Right ventricle myocardium superior (tissue), 1 donor: Measurements from ENCODE around the gene AP1S2. TPM values are rescaled to one million over a fixed set of nuclear protein-coding genes. Genes with fewer than 3 reads are reported as not detected.

Experiments
- ATAC-seq: fragments of 200-7000 bp; cut with Tn5 transposase; one replicate; pipeline ENCODE4 v1.9.1; 2020; ENCODE audit warnings: mild to moderate bottlenecking; ENCODE audit not compliant: poor library complexity
- DNase-seq: peaks from one replicate; pipeline ENCODE4 v3.0.0-alpha.2; 2020
- intact Hi-C: fragments of 100-400 bp; cut with DNase I; formaldehyde crosslinking; loops from one replicate; pipeline ENCODE4 v1.11.2; 2022
- total RNA-seq: library from RNA; stranded (reverse); fragmentation: NEBNext Ultra II Directional; extraction: Animal tissue kit (Norgen Biotek cat#: 25700); gene quantifications from one replicate; pipeline ENCODE4 v1.2.1, GENCODE V29; 2021
- donor health status: DM: no; HTN: yes; CAD: no; lungs with severe emphysema.

AP1S2 gene
- total RNA-seq, 1 donor from 2014 or later, result 117 TPM

DNA sequence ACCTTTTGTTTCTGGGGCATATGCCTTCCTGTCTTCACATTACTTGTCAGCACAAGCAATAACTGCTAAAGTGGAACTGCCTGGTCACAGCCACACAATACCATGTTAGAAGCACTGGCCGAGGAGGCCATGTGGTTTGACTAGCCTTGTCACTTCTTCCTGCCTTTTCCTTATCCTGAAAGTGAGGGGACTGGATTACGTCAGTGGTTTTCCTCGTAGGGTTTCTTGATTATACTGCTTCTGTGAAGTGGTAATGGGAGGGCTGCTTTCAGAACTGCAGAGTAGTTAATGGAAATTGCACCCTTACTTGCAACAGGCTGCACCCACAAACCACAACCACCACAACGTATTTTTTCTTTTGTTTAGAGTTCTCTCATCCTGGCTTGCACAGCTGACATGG is 37.7 kb downstream of the AP1S2 start:
- no peak for ATAC-seq
- intact Hi-C loops, result no loop called here
- DNase-seq, result no peak

DNA sequence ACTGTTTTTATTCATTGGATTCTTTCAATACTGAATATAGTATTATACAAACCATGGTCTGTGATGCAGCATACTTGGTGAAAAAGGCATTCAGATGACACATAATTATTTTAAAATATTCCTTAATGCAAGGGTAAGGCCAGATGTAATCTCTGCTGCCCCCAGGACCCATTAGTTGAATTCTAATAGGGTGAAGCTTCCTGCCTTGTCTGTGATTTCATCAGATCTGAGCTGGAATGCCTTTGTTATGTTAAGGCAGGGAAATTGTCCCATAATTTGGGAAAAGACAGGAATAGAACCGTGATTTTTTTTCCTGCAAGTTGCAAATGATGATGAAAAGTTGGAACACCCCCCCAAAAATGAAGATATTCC is 38.2 kb downstream of the AP1S2 start:
- DNase-seq, result no peak
- intact Hi-C loops, result no loop called here
- ATAC-seq, result no peak

DNA sequence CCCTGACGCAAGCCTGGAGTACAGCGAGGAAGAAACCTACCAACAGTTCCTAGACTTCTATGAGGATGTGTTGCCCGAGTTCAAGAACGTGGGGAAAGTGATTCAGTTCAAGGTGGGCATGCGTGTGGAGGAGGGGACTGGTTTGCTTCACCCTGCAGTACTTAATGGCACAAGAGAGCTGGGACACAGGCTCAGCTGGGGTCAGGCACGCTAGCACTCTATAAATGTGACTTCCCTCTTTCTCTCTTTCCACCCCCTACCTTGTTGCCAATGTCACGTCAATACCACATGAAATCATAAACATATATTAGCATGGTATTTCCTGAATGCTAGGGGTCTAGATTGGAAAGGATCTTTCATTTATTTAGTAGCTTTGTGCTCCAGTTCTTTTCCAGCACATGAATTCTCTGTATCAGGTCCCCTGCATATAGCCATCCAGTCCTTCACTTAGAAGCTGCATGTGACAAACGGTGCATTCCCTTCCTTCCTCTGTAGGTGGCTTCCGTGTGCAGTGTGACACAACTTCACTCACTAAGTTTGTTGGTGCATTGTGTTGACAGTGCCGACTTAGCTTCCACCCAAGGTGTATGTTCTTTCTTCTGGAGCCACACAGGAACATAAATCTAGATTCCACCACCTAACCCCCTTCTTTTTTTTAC is 38.7 kb downstream of the AP1S2 start:
- DNase-seq (no peak), ATAC-seq (peak; percentile 82)
- intact Hi-C loops, result no loop called here

DNA sequence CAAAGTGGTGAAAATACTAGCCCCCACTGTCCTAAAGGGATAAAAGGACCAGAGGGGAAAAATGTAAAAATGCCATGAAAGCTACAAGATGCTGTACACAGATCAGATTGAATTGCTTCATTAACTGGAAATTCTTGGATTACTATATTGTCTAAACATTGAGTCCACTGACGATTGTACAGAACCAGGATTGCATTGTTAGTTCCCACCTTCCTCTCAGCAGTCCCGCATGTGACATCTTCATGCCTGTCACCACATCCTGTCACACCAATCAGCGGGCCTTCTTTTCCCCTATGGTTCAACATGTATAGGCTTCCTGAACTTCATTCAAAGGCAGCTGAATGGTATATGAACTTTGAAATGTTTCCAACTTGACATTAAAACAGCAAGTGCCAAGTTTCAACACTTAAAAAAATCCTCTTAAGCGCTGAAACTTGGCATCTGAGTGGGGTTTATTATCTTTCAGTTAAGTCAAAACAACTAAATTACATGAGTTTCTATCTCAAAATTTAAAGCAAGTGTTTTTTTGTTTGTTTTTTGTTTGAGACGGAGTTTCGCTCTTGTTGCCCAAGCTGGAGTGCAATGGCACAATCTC is 39.7 kb downstream of the AP1S2 start:
- ATAC-seq (no peak), DNase-seq (no peak)
- intact Hi-C loops, result no loop called here

DNA sequence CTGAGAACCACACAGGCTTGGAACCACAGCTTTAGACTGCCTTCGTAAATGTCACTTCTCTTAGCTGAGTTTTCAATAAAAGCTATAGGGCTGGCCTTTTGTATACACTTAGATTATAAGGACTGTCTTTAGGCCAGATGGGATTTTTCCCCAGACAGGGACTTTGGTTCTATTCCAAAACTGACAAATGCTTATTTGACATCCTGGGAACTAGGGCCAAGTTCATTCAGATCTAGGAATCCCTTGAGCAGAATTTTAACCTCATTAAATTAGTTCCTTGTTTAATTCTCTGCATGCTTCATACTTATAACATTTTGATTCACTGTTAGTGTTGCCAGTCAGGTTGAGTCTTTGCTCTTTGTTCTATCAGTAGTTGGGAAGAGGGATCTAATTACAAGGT is 41.2 kb downstream of the AP1S2 start:
- ATAC-seq (no peak), DNase-seq (no peak)
- intact Hi-C loops, result no loop called here

DNA sequence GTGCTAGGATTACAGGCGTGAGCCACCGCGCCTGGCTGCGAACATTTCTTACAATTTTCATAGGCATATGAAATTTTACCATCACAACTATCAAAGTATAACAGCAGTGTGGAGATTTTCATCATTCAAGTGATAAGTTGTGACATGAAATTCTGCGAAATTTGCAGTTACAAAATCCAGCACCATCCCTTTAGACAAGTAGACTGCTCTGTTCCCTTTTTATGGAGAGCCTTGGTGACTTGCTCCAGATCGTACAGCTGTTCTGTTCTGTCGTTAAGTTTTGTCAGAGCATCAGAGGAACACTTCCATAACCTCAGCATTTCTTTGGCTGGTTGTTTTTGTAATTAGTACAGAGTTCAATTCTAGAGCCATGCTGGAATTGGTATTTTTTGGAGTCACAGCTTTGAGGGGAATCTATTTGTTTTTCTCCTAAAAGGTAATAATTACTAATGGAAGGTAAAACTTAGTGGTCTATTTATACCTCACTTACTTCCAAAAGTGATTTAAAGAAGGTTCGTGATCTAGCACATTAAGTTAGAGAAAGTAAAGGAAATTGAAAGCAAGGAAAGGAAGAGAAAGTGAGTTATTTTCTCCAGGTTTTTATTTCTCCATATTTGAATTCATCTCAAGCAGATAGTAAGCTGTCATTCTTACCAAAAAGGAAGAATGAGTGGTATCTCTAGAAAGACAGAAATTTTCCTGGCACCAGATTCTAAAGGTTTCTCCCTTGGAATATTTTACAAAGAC is 42.2 kb downstream of the AP1S2 start:
- ATAC-seq (no peak), DNase-seq (no peak)
- intact Hi-C loops, result no loop called here

DNA sequence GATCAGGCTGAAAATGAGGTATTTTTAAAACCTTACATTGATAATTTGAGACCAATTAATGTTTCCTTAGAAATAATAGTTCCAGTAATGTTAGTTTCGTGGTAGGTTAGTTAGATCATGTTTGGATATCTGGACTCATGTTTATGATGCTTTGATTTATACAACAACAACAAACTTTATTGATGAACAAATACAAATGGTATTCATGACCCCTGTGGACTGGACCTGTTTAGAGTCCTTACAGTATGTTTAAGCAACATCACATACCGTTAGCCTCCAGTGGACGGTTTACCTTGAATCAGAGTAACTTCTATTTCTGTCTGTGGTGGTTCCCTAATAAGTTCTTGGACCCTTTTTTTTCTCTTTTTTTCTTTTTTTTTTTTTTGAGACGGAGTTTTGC is 46.4 kb downstream of the AP1S2 start:
- DNase-seq, result no peak

DNA sequence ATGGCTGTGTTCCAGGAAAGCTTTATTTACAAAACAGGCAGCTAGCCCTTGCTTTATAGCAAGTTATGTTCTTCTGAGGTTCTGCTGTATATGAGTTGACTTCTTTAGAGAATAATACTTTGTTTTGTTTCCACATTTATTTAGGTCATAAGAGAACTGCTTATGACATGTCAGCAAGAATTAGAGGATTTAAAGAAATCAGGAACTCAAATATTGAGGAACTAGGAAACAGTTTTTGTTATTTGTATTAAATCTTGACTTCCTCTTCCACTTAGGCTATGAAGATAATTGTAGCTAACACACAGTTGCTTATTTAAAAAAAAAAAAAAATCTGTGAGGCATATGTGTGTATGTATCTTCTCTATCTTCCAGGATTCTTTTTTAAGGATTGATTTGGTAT is 50.0 kb downstream of the AP1S2 start:
- intact Hi-C loops, result no loop called here
- peak; percentile 18 for ATAC-seq

More for the DNA sequence above, 46.4 kb downstream of the AP1S2 start:
- intact Hi-C loops, result no loop called here
- ATAC-seq, result no peak

DNA sequence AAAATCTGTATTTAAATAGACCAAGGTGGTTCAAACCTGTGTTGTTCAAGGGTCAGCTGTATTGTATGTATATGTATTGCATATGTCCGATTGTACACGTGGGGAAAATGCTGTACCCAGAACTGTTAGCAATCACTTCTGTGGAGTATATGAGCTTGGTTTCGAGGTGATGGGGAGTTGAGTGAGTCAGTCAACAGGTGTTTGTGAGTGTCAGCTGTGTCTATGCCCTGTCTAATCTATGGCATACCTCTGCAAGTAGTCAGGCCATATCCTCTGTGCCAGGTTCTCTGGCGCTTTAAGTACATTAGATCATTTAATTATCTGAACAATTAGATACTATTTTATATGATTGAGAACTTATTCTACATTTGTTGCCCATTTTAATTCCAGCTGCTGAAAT is 56.9 kb downstream of the AP1S2 start:
- intact Hi-C loops, result no loop called here
- no peak for ATAC-seq

More for the DNA sequence above, 50.0 kb downstream of the AP1S2 start:
- no peak for DNase-seq

DNA sequence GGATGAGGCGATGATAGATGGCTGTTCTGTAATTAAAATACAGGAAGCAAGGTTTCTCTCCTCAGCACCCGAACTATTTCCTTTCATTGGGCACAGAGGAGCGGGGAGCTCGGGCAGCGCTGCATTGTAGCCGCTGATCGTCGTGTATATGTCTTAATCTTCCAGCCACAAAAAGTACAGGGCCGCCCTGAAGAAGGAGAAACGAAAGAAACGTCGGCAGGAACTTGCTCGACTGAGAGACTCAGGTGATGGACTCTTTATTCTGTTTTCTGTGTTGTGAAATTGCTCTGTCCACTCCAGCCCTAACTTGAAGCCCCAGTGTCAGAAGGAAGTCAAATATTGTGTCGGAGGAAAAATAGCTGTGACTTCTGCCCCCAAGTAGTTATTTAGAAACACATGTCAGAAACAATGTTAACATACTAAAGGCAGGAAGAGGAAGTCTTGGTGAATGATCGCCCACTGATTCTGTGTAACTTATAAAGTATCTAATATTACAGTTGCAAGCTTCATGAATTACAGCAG is 63.8 kb downstream of the AP1S2 start:
- DNase-seq (no peak), ATAC-seq (peak; percentile 40)
- intact Hi-C loops, result no loop called here

More for the DNA sequence above, 56.9 kb downstream of the AP1S2 start:
- no peak for DNase-seq

DNA sequence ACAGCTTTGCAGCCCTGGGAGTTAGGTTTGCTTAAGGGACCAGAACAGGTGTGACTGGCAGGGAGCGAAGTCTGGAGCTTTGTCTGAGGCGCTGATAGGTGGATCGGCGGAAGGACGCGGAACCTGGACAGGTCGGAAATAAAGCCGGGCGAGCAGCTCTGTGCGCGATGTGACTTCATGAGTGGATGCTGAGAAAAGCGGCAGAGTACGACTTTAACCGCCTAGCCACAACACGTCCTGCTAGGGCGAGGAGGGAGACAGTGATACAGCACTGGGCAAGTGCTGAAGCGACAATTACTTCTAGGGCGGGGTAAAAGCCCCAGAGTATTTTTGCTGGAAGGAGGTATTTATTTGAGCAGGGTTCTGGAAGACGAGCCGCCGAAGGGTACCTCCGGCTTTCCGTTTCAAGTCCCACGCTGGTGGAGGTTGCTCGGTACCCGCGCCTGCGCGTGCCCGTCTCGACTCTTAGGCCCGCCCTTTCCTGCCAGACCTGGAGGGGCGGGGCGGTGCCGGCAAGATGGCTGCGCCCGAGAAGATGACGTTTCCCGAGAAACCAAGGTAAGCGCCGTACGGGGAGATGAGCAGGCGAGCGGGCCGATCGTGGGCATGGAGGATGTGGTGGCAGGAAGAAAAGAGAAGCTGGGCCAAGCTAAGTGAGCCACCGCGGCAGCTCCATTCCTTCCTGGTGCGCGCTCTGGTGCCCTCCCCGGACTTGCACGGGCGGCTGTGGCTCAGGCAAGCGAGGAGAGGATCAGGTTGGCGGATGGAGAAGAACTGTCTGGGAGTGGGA is 64.4 kb downstream of the AP1S2 start, which contains the start of gene ZRSR2:
Gene ZRSR2 (plus strand): TSS at position 506 of the 790 bp plus-strand sequence. CDS start 12 bp downstream, at position 518.
- peak; percentile 99 for ATAC-seq
- peak; percentile 89 for DNase-seq
- intact Hi-C loops, result no loop called here

DNA sequence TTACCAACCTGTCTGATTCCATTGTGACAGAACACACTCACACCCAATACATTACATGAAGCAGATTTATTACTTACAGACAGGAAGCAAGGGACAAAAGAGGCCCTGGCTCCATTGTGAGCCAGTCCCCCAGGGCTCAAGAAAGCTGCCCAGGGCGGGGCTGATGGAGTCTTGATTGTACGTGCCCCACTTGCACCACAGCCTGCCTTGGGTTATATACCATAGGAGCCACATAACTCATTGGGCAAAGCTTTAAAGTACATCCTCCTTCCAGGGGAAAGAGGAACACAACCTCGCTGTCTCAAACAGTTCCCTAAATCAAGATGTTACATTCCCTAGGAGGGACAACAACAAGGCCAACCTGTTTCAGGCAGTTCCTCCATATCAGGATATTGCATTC is 67.7 kb downstream of the AP1S2 start:
- peak; percentile 39 for DNase-seq
- intact Hi-C loops, result no loop called here
- ATAC-seq, result no peak

DNA sequence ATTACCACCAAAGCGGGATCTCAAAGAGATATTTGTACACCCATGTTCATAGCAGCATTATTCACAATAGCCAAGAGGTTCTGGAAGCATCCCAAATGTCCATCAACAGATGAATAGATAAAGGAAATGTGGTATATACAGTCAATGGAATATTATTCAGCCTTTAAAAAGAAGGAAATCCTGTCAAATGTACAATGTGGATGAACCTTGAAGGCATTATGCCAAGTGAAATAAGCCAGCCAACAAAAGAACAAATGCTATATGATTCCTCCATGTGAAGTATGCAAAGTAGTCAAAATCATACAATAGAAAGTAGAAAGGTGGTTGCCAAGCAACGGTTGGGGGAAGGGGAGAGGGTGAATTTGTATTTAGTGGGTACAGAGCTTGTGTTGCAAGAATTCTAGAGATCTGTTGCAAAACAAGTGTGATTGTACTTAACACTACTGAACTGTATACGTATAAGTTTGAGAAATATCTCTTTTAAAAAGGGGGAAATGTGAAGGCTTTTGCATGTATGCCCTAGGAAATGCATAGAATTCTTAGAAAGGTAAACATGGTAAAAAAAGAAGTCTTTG is 69.3 kb downstream of the AP1S2 start:
- DNase-seq, result no peak
- intact Hi-C loops, result no loop called here
- no peak for ATAC-seq

DNA sequence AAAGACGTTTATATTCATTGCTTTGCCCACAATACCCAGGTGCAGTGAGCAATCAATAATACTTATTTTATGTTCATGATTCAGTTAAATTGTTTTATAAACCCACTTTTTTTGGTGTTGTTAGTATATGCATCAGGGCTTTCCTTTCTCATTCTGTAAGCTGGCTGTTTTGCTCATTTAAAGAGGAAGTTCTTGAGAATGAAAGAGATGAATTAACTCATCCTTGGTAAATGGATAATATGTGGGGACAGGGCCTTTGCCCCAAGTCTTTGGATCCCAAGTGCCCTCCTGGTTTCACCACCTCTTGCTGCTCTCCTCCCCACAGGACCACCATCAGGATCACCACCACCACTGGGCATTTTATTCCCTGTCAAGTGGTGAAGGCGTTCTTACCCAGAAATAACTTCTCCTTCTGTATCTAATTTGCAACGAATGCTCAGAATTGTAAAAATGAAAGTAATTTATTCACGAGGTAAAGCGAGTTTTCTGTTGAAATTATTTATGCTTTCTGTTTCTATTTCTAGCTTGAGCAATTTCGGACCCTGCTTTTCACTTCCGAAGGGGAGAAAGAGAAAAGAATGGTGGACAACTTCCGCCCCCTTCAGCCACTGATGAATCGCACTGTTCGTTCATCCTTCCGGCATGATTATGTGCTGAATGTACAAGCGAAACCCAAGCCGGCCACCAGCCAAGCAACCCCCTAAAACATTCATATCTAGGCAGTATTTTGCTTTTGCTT is 72.5 kb downstream of the AP1S2 start:
- ATAC-seq (no peak), DNase-seq (no peak)
- intact Hi-C loops, result no loop called here
